HG03575 (cell line): ENCODE data around the gene COL6A1.
"Not testable (repeated sequence)": the region's sequence is repeated elsewhere in the genome, so short reads cannot be mapped to it uniquely, and the experiment has no call there.

Experiments used
- ATAC-seq: cut with Tn5 transposase; IDR thresholded peaks from one replicate; pipeline ENCODE4 v1.9.1; 2021; ENCODE audit not compliant: unreplicated experiment, insufficient number of reproducible peaks, low FRiP score; ENCODE audit errors: extremely low read depth

Gene COL6A1

GRCh38 chr21:45961408-45961807 lies 20.2 kb upstream of the COL6A1 start:
- not testable (repeated sequence) for ATAC-seq

GRCh38 chr21:45962531-45963231 lies 18.9 kb upstream of the COL6A1 start:
- ATAC-seq: no peak

DNA sequence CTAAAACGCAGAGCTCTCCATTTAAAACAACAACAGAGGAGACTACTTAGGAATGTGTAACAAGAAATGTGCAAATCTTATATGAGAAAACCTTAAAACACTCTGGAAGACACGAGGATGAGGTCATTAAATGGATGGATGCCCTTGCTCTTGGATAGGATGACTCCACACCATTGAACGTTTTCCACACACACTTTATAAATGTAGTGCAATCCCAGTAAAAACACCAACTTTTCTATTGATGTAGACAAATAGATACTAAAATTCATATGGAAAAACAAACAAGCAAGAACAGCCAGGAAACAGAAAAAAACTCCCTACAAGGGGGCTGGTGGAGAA lies 18.4 kb upstream of the COL6A1 start:
- no peak for ATAC-seq

GRCh38 chr21:45964649-45965048 lies 16.9 kb upstream of the COL6A1 start:
- no peak for ATAC-seq

- ATAC-seq: no peak
These were observed 16.3 kb upstream of the COL6A1 start for GRCh38 chr21:45965084-45965809.

DNA sequence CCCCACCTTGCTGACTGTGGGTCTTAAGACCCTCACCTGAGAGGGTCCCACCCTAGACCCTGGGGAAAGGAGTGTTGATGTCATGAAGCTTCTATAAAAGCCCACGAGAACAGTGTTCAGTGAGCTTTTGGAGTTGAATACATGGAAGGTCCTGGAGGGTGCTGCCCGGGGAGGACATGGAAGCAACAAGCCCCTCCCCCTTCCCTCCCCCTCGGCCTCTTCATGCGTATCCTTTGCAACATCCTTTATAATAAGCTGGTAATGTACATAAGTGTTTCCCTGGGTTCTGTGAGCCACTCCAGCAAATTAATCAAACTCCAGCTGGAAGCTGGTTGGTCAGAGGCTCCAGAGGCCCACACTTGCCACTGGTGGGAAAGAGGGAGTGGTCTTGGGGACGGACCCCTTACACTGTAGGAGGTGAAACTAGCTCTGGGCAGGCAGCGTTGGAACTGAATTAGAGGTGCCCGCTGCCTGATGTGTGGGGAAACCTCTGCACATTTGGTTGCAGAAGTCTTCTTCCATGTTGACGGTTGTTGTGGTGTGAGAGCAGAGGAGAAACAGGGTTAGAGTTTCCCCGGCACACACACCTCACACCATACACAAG lies 14.7 kb upstream of the COL6A1 start:
- no peak for ATAC-seq

GRCh38 chr21:45969921-45970673 lies 11.5 kb upstream of the COL6A1 start:
- no peak for ATAC-seq

DNA sequence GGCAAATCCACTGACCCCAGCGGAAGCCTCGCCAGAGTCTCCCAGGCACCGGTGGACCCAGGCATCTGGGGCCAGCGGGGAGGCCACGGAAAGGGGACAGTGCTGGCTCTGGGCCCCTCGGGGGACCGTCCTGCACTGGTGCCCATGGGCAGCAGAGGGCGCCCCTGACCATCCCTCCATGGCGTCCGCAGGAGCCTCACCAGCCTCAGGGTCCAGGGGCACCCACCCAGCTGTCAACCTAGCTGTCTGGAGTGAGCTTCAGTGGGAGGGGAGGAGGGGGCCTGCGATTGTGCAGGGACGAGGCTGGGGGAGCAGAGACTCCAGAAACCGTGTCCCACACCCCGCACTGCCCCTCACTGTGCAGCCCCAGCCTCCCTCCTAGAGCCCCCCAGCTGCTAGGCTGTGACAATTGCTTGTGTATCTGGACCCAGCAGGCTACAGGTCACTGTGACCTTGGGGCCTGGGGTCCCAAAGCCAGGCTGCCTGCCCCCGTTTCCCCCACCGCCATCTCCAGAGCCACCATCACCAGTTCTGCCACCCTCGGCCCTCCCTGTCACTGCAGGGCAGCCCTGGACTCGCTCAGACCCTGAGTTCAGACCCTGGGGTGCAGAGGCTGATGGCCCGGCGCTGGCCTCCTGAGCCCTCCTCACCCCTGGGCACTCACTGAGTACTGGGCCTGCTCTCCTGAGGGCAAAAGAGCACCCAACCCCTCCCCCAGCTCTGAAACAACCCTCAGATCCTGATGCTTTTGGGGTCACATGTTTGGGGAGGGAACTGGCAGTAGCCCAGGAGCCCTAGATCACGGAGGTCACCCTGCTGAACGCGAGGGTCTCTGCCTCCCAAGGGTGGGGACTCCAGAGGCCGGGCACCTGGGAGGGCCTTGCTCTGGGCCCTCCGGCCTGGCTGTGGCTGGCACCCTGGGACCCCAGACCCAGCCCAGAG lies 10.6 kb upstream of the COL6A1 start:
- ATAC-seq: no peak

DNA sequence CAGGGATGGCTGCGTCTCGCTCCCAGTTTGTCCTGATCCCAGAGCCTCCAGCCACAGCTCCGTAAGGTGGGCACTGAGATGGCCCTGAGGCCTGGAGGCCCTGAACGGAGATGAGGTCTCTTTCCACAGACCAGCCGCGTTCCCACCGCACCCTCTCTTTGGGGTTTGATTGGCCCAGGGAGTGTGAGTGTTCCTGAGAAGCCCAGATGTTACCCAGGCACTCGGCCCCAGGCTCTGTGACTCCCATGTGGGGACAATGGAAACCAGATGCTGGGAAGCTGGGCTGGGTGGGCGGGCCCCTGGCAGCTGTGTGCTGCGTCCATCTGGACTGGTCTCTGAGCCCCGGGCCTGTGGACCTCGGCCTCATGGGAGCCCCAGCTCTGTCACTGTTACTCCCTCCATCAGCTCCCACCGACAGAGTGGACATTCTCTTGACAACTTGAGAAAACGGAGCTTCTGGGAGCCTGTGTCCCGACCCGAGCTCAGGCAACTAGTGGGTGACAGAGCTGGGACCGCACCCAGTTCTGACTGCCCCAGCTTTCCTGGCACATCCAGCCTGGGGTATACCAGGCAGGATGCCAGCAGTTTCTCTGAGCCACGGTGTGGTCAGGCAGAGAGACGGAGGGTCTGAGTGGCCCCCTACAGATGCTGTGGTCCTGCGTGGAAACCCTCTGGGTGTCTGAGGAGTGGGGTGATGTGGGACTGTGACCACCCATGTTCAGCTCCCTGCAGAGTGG lies 9.8 kb upstream of the COL6A1 start:
- no peak for ATAC-seq

- ATAC-seq: no peak
These were observed 9.2 kb upstream of the COL6A1 start for GRCh38 chr21:45972353-45972715.

- ATAC-seq: no peak
These were observed 8.7 kb upstream of the COL6A1 start for GRCh38 chr21:45972716-45973474.

DNA sequence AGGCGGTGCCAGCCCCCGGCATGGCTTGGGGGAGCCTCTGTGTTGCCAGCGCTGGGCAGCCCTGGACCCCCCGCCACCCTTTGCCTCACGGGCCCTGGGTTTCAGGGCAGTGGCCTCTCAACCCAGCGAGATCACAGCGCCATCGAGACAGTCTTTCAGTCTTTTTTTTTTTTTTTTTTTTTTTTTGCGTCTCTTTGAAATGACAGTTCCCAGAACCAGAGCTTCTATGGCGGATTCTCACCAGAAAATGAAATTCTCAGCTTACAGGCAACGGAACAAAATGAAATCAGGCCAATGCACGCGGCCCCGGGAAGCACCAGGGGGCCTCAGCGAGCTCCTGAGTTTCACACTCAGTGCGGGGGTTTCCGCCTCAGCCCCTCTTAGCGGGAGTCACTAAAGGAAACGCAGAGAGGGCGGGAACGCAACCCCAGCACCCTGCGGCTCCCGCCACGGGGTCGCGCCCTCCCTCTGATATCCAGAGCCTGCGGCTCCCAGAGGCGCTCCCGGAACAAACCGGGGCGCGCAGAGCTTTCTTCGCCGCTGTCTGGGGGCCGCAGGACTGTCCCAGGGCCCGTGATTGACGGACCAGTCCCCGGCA lies 8.0 kb upstream of the COL6A1 start:
- no peak for ATAC-seq

GRCh38 chr21:45974073-45975019 lies 7.2 kb upstream of the COL6A1 start:
- no peak for ATAC-seq

DNA sequence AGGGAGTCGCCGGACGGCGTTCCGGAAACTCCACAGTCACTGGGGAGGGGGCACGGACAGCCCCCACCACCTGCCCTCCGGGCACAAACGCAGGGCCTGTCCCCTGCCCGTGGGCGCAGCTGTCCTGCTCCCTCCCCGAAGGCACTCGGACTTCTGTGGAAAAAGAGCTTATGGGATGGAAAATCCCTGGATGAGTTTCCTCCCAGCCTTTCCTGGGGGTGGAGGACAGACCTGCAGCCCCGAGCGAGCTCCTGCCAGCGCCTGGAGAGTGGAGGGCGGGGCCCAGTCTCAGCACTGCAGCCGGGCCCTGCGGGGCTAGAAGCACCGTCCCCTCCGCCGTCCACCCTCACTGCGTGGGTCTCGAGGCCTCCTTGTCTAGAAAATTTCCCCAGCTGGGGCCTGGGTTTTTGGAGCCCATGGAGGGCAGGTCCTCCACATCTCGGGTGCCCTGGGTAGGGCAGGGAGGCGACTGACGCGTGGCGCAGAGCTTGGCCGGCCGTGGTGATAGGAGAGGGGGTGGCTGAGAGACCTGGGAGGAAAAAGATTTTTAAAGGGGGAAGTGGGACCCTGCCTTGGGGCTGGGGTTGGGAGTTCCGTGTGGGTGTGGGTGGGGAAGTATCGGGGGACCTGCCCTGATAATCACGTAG lies 6.4 kb upstream of the COL6A1 start:
- ATAC-seq: no peak

DNA sequence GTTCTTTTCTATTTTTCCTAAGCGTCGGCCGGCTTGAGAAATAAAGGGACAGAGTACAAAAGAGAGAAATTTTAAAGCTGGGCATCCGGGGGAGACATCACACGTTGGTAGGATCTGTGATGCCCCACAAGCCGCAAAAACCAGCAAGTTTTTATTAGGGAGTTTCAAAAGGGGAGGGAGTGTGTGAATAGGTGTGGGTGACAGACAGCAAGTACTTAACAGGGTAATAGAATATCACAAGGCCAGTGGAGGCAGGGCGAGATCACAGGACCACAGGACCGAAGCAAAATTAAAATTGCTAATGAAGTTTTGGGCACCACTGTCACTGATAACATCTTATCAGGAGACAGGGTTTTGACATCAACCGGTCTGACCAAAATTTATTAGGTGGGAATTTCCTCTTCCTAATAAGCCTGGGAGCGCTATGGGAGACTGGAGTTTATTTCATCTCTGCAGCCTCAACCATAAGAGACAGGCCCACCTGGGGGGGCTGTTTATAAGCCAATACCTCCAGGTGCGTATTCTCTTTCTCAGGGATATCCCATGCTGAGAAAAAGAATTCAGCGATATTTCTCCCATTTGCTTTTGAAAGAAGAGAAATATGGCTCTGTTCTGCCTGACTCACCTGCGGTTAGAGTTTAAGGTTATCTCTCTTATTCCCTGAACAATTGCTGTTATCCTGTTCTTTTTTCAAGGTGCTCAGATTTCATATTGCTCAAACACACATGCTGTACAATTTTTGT lies 5.7 kb upstream of the COL6A1 start:
- ATAC-seq: not testable (repeated sequence)
